Aorta (tissue), 5 donors: Measurements from ENCODE around the gene YOD1. TPM values are rescaled to one million over a fixed set of nuclear protein-coding genes. Genes with fewer than 3 reads are reported as not detected.

Experiments used
- ATAC-seq: fragments of 200-7000 bp; cut with Tn5 transposase; one replicate; pipeline ENCODE4 v1.9.1; 2022; ENCODE audit warnings: moderate library complexity; ENCODE audit not compliant: low FRiP score
- DNase-seq, 2 donors: peaks; one replicate each; pipeline ENCODE4 v3.0.0-alpha.2; 2020
- H3K27ac ChIP-seq, 2 donors: one replicate each; pipeline ENCODE4 v1.5.1; 2013; ENCODE audit warnings: low read length in 2 of 2, mild to moderate bottlenecking in 2 of 2, moderate library complexity in 2 of 2, control low read depth in 1 of 2, inconsistent platforms in 1 of 2, low read depth in 1 of 2
- H3K27me3 ChIP-seq, 2 donors: one replicate each; pipeline ENCODE4 v1.6.1; 2013; ENCODE audit warnings: control low read depth in 1 of 2, low read length in 1 of 2, mild to moderate bottlenecking in 1 of 2, moderate library complexity in 1 of 2; ENCODE audit not compliant: insufficient read depth in 2 of 2, control insufficient read depth in 1 of 2
- H3K36me3 ChIP-seq, 2 donors: one replicate each; pipeline ENCODE4 v1.6.1; 2013; ENCODE audit warnings: control low read depth in 1 of 2, low read length in 1 of 2, mild to moderate bottlenecking in 1 of 2; ENCODE audit not compliant: insufficient read depth in 2 of 2, control insufficient read depth in 1 of 2
- H3K4me1 ChIP-seq, 2 donors: one replicate each; pipeline ENCODE4 v1.6.1; 2013; ENCODE audit warnings: low read length in 2 of 2, control low read depth in 1 of 2, mild to moderate bottlenecking in 1 of 2, moderate library complexity in 1 of 2; ENCODE audit not compliant: insufficient read depth in 2 of 2, control insufficient read depth in 1 of 2
- H3K4me3 ChIP-seq, 2 donors: one replicate each; pipeline ENCODE4 v1.5.1; 2013; ENCODE audit warnings: low read length in 2 of 2, control low read depth in 1 of 2, mild to moderate bottlenecking in 1 of 2
- H3K9me3 ChIP-seq: one replicate; pipeline ENCODE4 v1.6.1; 2013; ENCODE audit warnings: mild to moderate bottlenecking, low read length; ENCODE audit not compliant: control insufficient read depth
- WGBS, 2 donors: extraction: QIAGEN DNeasy Blood & Tissue Kit; methylation state at CpG; one replicate each; pipeline ENCODE4 v1.1.7; 2013; 5-methylcytosine and 5-hydroxymethylcytosine counted together
- intact Hi-C, 2 donors: fragments of 100-400 bp; cut with DNase I; formaldehyde crosslinking; loops; one replicate each; pipeline versions ENCODE4 v1.14.2 to v1.15.0; 2022
- polyA plus RNA-seq, 2 donors: library from polyadenylated mRNA; stranded (reverse); fragments of 200-250 nt; gene quantifications; one replicate each; pipeline ENCODE4 v1.2.3, GENCODE V29; 2013
- total RNA-seq, 2 donors: library from RNA; stranded (reverse); fragmentation: NEBNext Ultra II Directional; extraction: Animal tissue kit (Norgen Biotek cat#: 25700); gene quantifications; one replicate each; pipeline ENCODE4 v1.2.1, GENCODE V29; 2021
- donor health status: healthy with polysubstance abuse.
- donor health status: Bipolar disorder and iron deficiency.
- donor health status: DM: no; HTN: no; CAD: no.
- donor health status: DM: no; HTN: no; CAD: no.
- donor health status: DM: yes; HTN: yes; CAD: no.

The YOD1 gene
- total and polyA plus RNA-seq, 4 donors, result 0.75 to 6.6 (median 4.1) TPM

DNA sequence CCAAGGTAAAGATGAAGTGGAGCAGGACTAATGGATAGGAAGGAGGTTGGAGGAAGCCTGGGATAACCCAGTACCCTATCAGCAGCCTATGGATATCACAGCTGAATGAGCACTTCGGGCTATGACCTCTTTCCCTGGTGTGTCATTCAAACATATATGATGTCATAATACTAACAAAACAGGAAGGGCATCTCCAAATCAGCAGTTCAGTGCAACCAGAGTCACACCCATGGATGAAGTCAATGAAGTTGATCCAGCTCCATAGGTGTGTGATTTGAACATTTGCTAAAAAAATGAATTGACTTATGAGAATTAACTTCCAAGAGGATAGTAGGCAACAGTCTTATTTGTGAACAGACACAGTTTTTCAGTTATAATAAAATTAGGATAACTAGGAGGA lies 16.8 kb downstream of the YOD1 start:
- DNase-seq (no peak), ATAC-seq (no peak)
- Histone ChIP-seq H3K9me3 (no peaks in the 10 kb centered on the region), H3K27ac (no peak overlapping the region), H3K36me3 (no peaks in the 10 kb centered on the region), H3K27me3 (no peaks in the 10 kb centered on the region), H3K4me1 (no peaks in the 10 kb centered on the region), H3K4me3 (no peak overlapping the region)
- intact Hi-C loops, result no loop called here
- 74 to 80% methylated on average over 1 of the region's 1 CpG for WGBS, 2 donors

DNA sequence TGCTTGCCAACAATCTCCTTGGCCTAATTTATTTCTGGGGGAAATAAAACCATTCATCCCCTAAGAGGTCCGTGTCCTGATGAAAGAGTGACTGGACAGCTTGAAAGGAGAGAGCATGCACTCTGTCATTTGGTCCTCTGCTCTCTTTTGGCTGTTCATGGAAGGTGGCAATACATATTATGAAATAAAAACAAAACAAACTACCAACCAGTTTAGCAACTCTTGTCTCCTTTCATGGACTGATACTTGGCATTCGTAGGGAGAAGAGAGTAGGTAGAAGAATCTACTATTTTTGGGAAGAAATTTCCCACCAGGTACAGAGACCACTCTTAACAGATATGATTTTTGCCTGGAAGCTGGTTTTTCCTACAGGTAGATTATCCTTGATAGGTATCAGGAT lies 17.7 kb downstream of the YOD1 start:
- Histone ChIP-seq H3K9me3 (no peaks in the 10 kb centered on the region), H3K27ac (no peak overlapping the region), H3K27me3 (no peaks in the 10 kb centered on the region), H3K4me1 (no peaks in the 10 kb centered on the region), H3K36me3 (no peaks in the 10 kb centered on the region), H3K4me3 (no peak overlapping the region)
- ATAC-seq (no peak), DNase-seq (no peak)
- intact Hi-C loops, result no loop called here
- 66 to 68% methylated on average over 2 of the region's 2 CpGs for WGBS, 2 donors

DNA sequence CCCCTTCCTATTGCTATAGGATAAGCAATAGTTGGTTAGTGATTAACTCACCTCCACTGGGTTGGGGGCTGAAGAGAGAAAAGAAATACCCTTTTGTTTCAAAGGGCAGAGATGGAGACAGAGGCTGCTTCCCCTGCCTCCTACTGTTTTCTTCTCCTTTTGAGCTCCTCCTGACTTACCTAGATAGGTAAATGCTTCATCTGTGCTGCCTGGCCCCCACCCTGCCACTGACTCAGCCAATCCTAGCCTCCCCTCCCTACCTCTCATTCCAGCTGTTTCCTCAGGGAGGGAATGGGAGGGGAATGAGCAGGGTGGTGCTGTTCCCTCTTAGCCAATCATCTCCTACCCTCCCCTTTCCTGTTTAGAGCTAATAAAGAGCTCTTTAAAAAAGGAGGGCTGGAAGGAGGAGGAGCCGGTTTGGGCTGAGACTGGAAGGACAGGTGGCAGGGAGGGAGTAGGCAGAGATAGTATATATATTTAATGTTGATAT lies 18.4 kb downstream of the YOD1 start, which contains the start of gene C1orf116:
Gene C1orf116 (minus strand): TSS at position 229 of the 490 bp plus-strand sequence. CDS start 5,158 bp downstream, outside the sequence.
- Histone ChIP-seq H3K9me3 (no peaks in the 10 kb centered on the region), H3K4me3 (no peak within 1 kb of the TSS), H3K36me3 (no peaks in the 10 kb centered on the region), H3K4me1 (no peaks in the 10 kb centered on the region), H3K27ac (no peak within 1 kb of the TSS), H3K27me3 (no peaks in the 10 kb centered on the region)
- DNase-seq (no peak), ATAC-seq (no peak)
- 13 to 33% methylated on average over 1 of the region's 1 CpG for WGBS, 2 donors
- intact Hi-C loops, result no loop called here

DNA sequence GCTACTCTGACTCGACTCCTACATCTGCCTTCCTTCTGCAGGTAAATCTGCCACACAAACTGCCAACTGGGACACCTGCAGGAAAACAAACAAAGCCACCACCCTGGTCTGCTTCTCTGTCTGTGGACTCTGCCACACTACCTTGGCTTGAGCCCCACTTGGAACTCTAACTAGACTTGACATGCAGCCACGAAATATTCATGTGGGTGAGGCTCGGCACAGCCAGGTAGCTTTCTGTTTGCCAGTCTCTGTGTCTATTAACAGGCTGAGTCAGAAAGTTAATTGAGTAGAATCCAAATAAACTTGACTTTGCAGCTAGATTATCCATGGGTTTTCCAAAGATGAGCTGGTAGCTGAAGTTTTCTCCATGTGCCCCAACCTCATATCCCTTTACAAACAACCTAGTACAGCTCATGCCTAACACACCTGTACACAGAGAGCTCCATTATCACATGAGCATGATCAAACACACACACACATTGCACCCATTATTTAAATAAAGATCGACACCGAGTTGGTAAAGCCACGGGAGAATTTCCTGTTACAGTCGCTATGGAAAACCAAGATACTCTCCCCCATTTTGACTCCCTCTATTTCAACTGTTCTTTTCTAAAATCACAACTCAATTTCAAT lies 19.3 kb downstream of the YOD1 start:
- DNase-seq, result no peak
- H3K27ac ChIP-seq, result no peak overlapping the region
- no peaks in the 10 kb centered on the region for H3K36me3 ChIP-seq
- no peak overlapping the region for H3K4me3 ChIP-seq
- intact Hi-C loops, result no loop called here
- H3K27me3 ChIP-seq, result no peaks in the 10 kb centered on the region
- WGBS, 2 donors, result 68 to 74% methylated on average over 7 of the region's 7 CpGs
- no peaks in the 10 kb centered on the region for H3K9me3 ChIP-seq
- no peaks in the 10 kb centered on the region for H3K4me1 ChIP-seq
- no peak for ATAC-seq

DNA sequence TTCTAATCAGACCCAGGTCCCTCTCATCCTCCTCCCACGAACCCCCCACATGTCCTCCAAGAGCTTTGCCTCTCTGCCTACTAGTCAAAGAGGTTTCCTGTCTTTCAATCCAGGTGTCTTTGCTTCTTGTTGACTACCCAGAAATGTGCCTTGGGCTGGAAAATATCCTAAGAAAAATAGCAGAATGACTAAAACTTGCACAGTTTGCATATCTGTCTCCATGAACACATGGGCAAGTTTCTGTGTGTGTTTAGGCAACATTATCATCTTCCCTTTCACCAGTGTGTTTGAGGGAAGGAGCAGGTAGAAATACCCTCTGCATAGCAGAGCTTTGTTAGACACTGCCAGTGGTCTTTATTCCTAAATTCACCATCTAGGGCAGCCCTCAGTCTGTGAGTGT lies 20.0 kb downstream of the YOD1 start:
- no peaks in the 10 kb centered on the region for H3K9me3 ChIP-seq
- no peak overlapping the region for H3K27ac ChIP-seq
- intact Hi-C loops, result no loop called here
- no peaks in the 10 kb centered on the region for H3K36me3 ChIP-seq
- no peaks in the 10 kb centered on the region for H3K4me1 ChIP-seq
- no peaks in the 10 kb centered on the region for H3K27me3 ChIP-seq
- DNase-seq, result no peak
- H3K4me3 ChIP-seq, result no peak overlapping the region
- ATAC-seq, result no peak
- WGBS, 2 donors, result 56 to 57% methylated on average over 1 of the region's 1 CpG

DNA sequence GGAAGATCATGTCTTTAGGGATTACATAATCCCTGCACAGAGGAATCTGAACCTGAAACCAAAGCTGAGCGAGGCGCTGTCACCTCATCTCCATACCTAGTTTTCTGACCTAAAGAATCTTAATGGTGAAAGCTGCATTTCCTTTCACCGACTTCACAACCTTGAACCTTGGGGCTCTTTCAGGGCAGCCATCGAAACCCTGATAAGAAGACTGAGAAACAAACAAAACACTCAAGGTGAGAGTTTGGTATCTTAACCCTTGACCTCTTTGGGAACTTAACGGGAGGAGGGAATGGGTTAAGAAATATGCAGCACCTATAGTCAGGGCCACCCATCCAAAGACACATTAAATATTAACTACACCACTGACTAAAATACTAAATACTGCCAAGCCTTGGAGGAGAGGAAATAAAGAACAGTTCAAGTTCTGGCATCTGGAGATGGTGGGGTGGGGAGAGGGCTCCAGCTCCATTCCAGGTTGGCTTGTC lies 20.4 kb downstream of the YOD1 start:
- ATAC-seq (no peak), DNase-seq (no peak)
- WGBS, 2 donors, result 82 to 85% methylated on average over 5 of the region's 5 CpGs
- no peak overlapping the region for H3K4me3 ChIP-seq
- H3K27me3 ChIP-seq, result no peaks in the 10 kb centered on the region
- H3K27ac ChIP-seq, result no peak overlapping the region
- intact Hi-C loops, result no loop called here
- no peaks in the 10 kb centered on the region for H3K36me3 ChIP-seq
- H3K4me1 ChIP-seq, result no peaks in the 10 kb centered on the region
- H3K9me3 ChIP-seq, result no peaks in the 10 kb centered on the region

DNA sequence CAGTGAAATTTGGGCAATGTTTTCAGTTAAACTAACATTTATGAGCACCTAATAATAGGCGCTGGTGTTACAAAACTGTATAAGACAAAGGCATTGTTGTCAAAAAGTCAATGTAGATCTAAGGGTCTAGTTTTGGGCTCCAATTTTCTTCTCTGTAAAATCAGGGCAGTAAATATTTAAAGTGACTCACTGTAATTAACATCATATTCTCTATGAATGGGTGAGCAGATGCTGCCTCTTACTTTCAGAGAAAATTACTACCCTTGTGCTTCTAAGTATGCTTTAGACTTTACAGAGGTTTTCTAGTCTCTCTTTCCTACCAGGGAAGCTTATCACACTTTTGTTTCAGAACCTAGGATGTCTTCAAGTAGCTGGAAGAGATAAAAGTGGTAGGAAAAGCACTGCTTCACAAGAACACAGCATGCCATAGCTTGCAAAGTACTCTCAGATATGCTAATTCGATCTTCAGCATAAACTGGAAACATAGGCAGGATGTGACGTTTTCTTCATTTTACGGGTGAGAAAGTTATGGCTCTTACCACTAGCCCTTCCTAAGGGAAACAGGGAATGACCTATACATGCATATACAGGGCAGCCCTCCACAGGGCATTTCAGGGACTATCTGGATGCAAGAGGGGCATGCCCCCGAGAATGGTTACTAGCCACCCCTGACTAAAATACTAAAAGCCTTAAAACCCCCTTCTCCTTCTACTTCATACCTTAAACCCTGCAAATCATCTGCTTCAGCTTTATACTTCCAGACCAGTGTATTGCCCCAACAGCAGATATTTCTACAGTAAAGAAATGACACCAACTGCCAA lies 21.1 kb downstream of the YOD1 start:
- DNase-seq (no peak), ATAC-seq (no peak)
- Histone ChIP-seq H3K27me3 (no peaks in the 10 kb centered on the region), H3K36me3 (no peaks in the 10 kb centered on the region), H3K4me3 (no peak overlapping the region), H3K4me1 (no peaks in the 10 kb centered on the region), H3K9me3 (no peaks in the 10 kb centered on the region), H3K27ac (no peak overlapping the region)
- 65 to 74% methylated on average over 5 of the region's 5 CpGs for WGBS, 2 donors
- intact Hi-C loops, result no loop called here

DNA sequence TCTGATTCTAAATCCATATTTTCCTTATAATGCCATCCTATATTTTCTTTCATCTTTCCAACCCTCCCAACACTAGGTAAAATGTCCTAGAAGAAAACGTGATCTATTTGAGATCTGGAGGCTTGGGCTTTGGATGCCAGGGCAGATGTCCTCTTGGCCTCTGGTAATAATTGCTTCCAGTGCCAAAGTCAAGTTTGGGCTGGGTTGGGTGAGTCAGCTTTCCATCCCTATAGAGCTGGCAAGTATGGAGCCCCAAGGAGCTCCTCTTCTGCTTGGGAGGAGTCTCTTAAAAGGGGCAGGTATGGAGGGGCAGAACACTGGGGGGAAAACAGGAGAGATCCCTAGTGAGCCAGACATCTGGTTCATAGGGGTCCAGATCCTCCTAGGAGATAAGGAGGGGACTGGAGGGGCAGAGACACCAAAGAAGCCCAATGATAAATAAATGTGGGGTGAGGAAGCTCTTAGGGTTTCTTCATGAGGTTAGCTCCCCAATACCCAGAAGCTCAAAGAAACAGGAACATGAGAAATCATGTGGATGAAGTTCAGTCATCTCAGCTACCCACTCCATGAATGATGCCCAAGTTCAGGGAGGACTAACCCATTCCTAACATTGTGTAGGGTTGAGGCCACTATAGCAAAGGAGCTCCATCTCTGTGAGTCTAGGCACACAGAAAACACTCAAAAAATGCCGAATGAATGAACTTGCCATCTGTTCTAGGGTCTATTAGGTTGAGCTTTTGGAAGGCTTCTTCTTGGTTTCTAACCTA lies 21.9 kb downstream of the YOD1 start:
- ATAC-seq, result no peak
- Histone ChIP-seq H3K27me3 (no peaks in the 10 kb centered on the region), H3K27ac (no peak overlapping the region), H3K4me3 (no peak overlapping the region), H3K4me1 (no peaks in the 10 kb centered on the region), H3K9me3 (no peaks in the 10 kb centered on the region), H3K36me3 (no peaks in the 10 kb centered on the region)
- intact Hi-C loops, result no loop called here
- 90 to 94% methylated on average over 2 of the region's 2 CpGs for WGBS, 2 donors
- DNase-seq, result no peak
